ENCODE data around the gene OR2M2.

OR2M2 gene, protein sequence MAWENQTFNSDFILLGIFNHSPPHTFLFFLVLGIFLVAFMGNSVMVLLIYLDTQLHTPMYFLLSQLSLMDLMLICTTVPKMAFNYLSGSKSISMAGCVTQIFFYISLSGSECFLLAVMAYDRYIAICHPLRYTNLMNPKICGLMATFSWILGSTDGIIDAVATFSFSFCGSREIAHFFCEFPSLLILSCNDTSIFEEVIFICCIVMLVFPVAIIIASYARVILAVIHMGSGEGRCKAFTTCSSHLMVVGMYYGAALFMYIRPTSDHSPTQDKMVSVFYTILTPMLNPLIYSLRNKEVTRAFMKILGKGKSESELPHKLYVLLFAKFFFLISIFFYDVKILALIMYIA

DNA sequence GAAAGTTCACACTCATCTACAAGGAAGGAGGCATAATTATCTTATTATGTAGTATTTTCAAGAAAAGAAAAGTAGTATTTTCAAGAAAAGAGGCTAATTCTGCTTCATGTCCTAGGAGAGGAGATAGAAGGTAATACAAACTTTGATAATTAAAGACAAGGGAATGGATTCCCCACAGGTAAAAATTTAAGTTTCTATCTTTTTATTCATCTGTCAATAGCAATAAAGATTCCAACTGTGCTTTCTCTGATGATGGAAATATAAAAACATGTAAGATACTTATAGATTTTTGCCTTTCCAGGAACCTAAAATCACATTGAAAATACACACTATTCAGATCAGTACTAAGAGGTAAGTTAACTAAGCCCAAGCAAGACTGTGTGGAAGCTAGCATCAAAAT is at the start of gene OR2M2:
TSS of gene OR2M2 (plus strand) at position 301 of the 400 bp plus-strand sequence. CDS start 5,165 bp downstream, outside the sequence.
- no peaks in the 10 kb centered on the region for H3K9me3 ChIP-seq (ENCODE audit: control insufficient read depth, insufficient read depth, low read length)
- no peaks in the 10 kb centered on the region for H3K36me3 ChIP-seq (ENCODE audit: insufficient read depth, low read length)
- no peak within 1 kb of the TSS for H3K9ac ChIP-seq (ENCODE audit: low read depth, low read length)
- H3K4me1 ChIP-seq (ENCODE audit: insufficient read depth, low read length) = no peaks in the 10 kb centered on the region

DNA sequence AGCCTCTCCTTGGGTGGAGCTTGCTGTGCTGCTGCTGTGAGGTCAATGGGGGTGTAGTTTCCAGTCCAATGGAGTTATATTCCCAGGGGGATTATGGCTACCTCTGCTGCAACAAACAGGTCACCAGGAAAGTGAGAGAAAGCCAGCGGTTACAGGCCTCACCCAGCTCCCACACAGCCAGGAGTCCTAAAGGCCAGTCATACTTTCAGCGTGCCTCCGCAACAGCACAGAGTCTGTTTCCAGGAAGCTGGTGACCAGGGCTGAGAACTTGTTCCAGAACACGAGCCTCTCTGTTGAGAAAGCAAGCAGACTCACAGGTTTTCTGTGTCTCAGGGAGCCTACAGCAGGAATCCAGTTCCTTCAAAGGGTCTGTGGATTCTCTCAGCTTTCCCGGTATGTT is 47.0 kb upstream of the OR2M2 start:
- Histone ChIP-seq H3K9ac (ENCODE audit: low read depth, low read length) (no peak overlapping the region), H3K36me3 (ENCODE audit: insufficient read depth, low read length) (no peaks in the 10 kb centered on the region), H3K4me1 (ENCODE audit: insufficient read depth, low read length) (no peaks in the 10 kb centered on the region), H3K9me3 (ENCODE audit: control insufficient read depth, insufficient read depth, low read length) (no peaks in the 10 kb centered on the region)

DNA sequence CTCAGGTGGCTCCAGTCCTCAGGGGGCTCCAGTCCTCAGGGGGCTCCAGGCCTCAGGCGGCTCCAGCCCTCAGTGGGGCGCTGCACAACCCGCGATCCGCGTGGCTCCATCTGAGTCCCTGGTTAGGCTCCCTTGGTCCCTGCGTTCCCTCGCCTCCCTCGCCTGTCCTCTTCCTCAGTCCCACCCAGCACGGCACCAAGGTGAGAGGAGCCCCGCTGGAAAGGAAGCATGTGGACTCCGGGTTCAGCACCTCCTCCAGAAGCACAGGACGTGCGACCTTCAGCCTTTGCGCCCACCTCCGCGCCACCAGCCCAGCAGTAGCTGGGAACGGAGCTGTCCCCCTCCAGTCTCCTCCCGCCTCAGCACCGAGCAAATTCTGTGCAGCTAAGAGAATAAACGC is 37.8 kb upstream of the OR2M2 start:
- Histone ChIP-seq H3K4me1 (ENCODE audit: insufficient read depth, low read length) (no peaks in the 10 kb centered on the region), H3K9me3 (ENCODE audit: control insufficient read depth, insufficient read depth, low read length) (no peaks in the 10 kb centered on the region), H3K36me3 (ENCODE audit: insufficient read depth, low read length) (no peaks in the 10 kb centered on the region), H3K9ac (ENCODE audit: low read depth, low read length) (no peak overlapping the region)

DNA sequence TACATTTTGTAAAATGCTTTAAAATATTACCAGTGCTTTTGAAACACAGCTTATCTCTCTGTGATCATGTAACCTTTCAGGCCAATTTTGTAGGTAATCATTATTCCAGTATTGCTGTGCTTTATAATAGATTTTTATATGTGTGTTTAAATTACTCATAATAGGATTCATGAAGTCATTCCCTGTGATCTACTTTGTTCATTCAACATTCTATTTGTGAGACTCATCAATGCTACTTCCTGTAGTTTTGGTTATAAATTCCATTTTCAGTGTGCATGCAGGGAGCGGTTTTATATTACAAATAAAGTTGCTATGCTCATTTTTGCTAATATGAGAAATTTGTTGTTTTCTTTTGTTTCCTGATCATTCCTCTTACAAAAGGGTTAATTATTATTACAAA is 33.8 kb upstream of the OR2M2 start:
- no peaks in the 10 kb centered on the region for H3K4me1 ChIP-seq (ENCODE audit: insufficient read depth, low read length)
- no peaks in the 10 kb centered on the region for H3K9me3 ChIP-seq (ENCODE audit: control insufficient read depth, insufficient read depth, low read length)
- H3K36me3 ChIP-seq (ENCODE audit: insufficient read depth, low read length) = no peaks in the 10 kb centered on the region
- no peak overlapping the region for H3K9ac ChIP-seq (ENCODE audit: low read depth, low read length)

DNA sequence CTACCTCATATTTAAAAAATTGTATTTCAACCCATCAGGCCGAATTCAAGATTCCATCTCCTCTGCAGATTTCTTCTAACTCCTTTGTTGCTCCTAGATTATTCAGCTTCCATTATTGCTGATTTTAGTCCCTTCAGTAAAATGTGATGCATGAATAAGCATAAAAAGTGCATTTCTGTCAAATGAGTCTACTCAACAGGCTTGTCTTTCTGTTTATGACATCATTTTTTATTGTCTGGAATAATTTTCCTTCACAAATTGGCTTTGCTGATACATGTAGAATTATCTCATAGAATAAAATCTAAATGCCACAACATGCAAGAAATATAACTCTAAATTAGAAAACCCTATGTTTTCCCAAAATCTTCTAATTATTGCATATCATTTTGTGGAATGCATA is 31.3 kb upstream of the OR2M2 start:
- Histone ChIP-seq H3K4me1 (ENCODE audit: insufficient read depth, low read length) (no peaks in the 10 kb centered on the region), H3K36me3 (ENCODE audit: insufficient read depth, low read length) (no peaks in the 10 kb centered on the region), H3K9ac (ENCODE audit: low read depth, low read length) (no peak overlapping the region), H3K9me3 (ENCODE audit: control insufficient read depth, insufficient read depth, low read length) (no peaks in the 10 kb centered on the region)

DNA sequence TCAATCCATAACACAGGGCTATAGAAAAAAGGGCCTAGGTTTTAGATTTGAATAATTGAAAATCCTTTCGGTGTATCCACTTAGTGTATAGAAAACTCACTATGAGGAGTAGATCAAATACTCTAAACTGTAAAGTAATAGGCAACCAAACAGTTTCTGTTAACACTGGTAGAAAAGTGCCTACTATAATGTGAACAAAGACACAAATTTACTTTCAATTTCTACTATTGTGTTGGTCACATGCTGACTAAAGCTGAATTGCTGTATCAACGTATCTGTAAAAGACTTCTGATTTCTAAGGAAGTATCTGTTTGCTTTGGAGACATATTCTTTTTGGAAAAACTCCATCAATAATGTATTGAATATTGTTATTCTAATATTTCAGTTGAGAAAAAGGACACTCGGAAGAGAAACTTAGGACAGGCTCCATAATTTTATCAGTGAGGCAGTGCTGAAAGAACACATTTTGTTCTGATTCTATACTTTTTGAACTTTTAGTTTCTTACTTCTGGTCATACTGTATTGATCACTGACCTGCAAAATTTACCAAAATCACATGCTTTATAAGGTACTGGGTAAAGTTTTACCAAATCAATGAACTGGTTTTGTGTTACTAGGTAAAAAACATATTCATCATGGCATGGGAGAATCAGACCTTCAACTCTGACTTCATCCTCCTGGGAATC is 30.0 kb upstream of the OR2M2 start, which contains the start of gene OR2M5:
TSS of gene OR2M5 (plus strand) at position 636 of the 686 bp plus-strand sequence. CDS start at position 636, 0 bp downstream.
- H3K4me1 ChIP-seq (ENCODE audit: insufficient read depth, low read length) = no peaks in the 10 kb centered on the region
- no peaks in the 10 kb centered on the region for H3K9me3 ChIP-seq (ENCODE audit: control insufficient read depth, insufficient read depth, low read length)
- no peak within 1 kb of the TSS for H3K9ac ChIP-seq (ENCODE audit: low read depth, low read length)
- no peaks in the 10 kb centered on the region for H3K36me3 ChIP-seq (ENCODE audit: insufficient read depth, low read length)

DNA sequence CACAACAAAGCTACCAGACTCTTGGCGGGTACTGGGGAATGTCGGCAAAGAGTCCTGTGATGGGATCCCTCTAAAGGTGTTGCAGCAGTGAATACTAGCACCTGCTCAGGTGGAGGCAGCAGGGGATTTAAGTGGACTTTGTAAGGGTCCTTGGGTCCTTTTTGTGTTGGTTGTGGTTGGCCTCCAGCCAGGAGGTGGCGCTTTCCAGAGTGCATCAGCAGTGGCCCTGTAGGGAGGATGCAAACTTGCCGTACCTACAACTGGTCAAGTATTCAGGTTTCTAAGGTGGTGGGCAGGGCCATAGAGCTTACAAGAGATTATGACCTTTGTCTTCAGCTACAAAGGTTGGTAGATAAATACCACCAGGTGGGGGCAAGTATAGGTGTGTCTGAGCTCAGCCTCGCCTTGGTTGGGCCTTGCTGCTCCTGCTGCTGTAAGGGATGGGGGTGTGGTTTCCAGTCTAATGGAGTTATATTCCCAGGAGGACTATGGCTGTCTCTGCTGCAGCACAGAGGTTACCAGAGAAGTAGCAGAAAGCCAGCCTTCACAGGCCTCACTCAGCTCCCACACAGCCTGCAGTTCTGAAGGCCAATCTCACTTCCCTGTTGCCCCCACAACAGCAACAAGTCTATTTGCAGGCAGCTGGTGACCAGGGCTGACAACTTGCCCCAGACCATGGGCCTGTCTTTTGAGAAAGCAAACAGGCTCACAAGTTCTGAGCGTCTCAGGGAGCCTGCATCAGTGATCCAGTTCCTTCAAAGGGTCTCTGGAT is 22.4 kb upstream of the OR2M2 start:
- H3K36me3 ChIP-seq (ENCODE audit: insufficient read depth, low read length) = no peaks in the 10 kb centered on the region
- no peaks in the 10 kb centered on the region for H3K9me3 ChIP-seq (ENCODE audit: control insufficient read depth, insufficient read depth, low read length)
- H3K9ac ChIP-seq (ENCODE audit: low read depth, low read length) = no peak overlapping the region
- H3K4me1 ChIP-seq (ENCODE audit: insufficient read depth, low read length) = no peaks in the 10 kb centered on the region

DNA sequence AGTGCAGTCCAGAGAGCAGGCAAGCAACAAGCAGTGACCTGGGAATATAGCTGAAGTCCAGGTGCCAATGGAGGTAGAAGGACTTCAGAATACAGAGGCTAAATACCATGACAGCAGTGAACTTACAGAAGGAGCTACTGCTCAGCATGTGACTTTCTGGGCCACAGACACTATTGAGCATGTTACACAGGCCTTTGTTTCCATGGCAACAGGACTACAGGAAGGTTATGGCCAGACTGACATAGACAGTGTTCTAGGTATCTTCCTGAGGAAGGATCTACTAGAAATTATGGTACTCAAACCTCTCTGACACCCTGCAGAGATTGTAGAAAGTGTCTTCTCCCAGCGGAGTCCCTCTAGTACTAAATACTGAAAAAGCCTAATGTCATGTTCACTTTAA is 18.7 kb upstream of the OR2M2 start:
- H3K4me1 ChIP-seq (ENCODE audit: insufficient read depth, low read length) = no peaks in the 10 kb centered on the region

DNA sequence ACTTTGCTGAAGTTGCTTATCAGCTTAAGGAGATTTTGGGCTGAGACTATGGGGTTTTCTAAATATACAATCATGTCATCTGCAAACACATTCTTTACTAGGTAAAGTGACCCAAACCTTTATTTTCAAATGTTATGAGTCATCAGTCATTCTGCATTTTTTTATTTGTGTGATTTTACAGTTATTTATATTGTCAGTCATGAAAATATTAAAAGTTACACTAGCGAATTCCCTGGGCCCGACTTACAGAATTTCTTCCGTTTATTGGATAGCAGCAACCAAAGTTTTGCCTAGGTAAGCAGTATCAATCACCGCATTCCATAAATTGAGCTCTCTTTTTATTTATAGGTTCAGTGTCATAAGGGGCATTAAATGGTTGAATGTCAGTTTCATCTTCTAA is 15.9 kb upstream of the OR2M2 start:
- Histone ChIP-seq H3K4me1 (ENCODE audit: insufficient read depth, low read length) (no peaks in the 10 kb centered on the region), H3K9ac (ENCODE audit: low read depth, low read length) (no peak overlapping the region), H3K36me3 (ENCODE audit: insufficient read depth, low read length) (no peaks in the 10 kb centered on the region), H3K9me3 (ENCODE audit: control insufficient read depth, insufficient read depth, low read length) (no peaks in the 10 kb centered on the region)

More for the DNA sequence above, 18.7 kb upstream of the OR2M2 start:
- H3K9ac ChIP-seq (ENCODE audit: low read depth, low read length) = no peak overlapping the region
- no peaks in the 10 kb centered on the region for H3K36me3 ChIP-seq (ENCODE audit: insufficient read depth, low read length)
- no peaks in the 10 kb centered on the region for H3K9me3 ChIP-seq (ENCODE audit: control insufficient read depth, insufficient read depth, low read length)

DNA sequence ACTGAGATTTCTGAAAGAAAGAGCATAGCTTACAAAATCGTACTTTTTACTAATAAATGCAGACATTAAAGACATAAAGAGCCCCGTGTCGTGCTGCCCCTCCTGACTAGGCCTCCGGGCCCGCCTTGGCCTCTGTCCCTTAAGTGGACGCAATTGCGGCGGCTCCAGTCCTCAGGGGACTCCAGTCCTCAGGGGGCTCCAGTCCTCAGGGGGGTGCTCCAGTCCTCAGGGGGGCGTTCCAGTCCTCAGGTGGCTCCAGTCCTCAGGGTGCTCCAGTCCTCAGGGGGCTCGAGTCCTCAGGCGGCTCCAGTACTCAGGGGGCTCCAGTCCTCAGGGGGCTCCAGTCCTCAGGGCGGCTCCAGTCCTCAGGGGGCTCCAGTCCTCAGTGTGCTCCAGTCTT is 10.6 kb upstream of the OR2M2 start:
- Histone ChIP-seq H3K9me3 (ENCODE audit: control insufficient read depth, insufficient read depth, low read length) (no peaks in the 10 kb centered on the region), H3K36me3 (ENCODE audit: insufficient read depth, low read length) (no peaks in the 10 kb centered on the region), H3K9ac (ENCODE audit: low read depth, low read length) (no peak overlapping the region), H3K4me1 (ENCODE audit: insufficient read depth, low read length) (no peaks in the 10 kb centered on the region)

DNA sequence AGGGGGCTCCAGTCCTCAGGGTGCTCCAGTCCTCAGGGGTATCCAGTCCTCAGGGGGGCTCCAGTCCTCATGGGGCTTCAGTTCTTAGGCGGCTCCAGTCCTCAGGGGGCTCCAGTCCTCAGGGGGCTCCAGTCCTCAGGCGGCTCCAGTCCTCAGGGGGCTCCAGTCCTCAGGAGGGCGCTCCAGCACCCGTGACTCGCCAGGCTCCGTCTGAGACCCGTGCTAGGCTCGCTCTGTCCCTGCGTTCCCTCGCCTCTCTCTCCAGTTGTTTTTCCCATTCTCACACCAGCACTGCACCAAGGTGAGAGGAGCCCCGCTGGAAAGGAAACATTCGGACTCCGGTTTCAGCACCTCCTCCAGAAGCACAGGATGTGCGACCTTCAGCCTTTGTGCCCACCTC is 9.4 kb upstream of the OR2M2 start:
- Histone ChIP-seq H3K9ac (ENCODE audit: low read depth, low read length) (no peak overlapping the region), H3K9me3 (ENCODE audit: control insufficient read depth, insufficient read depth, low read length) (no peaks in the 10 kb centered on the region), H3K36me3 (ENCODE audit: insufficient read depth, low read length) (no peaks in the 10 kb centered on the region), H3K4me1 (ENCODE audit: insufficient read depth, low read length) (no peaks in the 10 kb centered on the region)

DNA sequence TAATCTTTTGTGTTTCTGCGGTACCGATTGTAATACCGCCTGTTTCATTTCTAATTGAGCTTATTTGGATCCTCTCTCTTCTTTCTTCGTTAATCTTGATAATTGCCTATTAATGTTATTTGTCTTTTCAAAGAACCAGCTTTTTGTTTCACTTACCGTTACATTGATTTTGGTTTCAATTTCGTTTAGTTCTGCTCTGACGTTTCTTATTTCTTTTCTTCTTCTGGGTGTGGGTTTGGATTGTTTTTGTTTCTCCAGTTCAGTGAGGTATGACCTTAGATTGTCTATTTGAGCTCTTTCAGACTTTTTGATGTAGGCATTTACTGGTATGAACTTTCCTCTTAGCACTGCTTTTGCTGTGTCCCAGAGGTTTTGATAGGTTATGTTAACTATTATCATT is 9.4 kb downstream of the OR2M2 start:
- Histone ChIP-seq H3K9me3 (ENCODE audit: control insufficient read depth, insufficient read depth, low read length) (no peaks in the 10 kb centered on the region), H3K9ac (ENCODE audit: low read depth, low read length) (no peak overlapping the region), H3K36me3 (ENCODE audit: insufficient read depth, low read length) (no peaks in the 10 kb centered on the region), H3K4me1 (ENCODE audit: insufficient read depth, low read length) (no peaks in the 10 kb centered on the region; the same call in 1 of the 2 replicates)

DNA sequence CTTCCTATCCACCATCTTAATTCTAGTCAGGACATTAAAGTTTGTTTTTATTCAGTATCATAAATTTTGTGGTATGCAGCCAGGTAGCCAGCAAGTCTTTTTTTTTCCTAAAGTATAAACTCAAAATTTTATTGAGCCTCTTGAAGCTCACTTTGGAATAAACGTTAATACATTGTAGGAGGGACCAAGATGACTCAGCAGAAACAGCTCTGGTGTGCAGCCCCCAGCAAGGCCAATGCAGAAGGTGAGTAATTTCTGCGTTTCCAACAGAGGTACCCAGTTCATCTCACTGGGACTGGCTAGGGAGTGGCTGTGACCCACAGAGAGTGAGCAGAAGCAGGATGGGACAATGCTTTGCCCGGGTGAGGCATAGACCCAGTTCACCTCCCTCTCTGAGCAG is 12.7 kb downstream of the OR2M2 start:
- H3K9me3 ChIP-seq (ENCODE audit: control insufficient read depth, insufficient read depth, low read length) = no peaks in the 10 kb centered on the region
- H3K4me1 ChIP-seq (ENCODE audit: insufficient read depth, low read length) = no peaks in the 10 kb centered on the region; the same call in 1 of the 2 replicates
- no peaks in the 10 kb centered on the region for H3K36me3 ChIP-seq (ENCODE audit: insufficient read depth, low read length)
- no peak overlapping the region for H3K9ac ChIP-seq (ENCODE audit: low read depth, low read length)

DNA sequence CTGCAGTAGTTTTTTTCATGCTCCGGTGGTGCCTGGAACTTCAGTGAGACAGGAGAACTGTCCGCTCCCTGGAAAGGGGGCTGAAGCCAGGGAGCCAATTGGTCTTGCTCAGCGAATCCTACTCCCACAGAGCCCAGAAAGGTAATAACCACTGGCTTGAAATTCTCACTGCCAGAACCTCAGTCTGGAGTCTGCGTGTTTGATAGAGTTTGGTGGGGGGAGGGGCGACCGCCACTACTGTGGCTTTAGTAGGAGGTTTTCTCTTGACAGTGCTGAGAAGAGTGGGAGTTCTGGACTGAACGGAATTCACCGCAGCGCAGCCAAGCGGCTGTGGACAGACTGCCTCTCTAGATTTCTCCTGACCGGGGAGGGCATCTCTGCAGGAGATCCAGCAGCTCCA is 14.4 kb downstream of the OR2M2 start:
- peak overlapping the region; percentile 33; the same call in 1 of the 2 replicates for H3K9ac ChIP-seq (ENCODE audit: low read depth, low read length)
- no peaks in the 10 kb centered on the region; the same call in 1 of the 2 replicates for H3K4me1 ChIP-seq (ENCODE audit: insufficient read depth, low read length)
- H3K36me3 ChIP-seq (ENCODE audit: insufficient read depth, low read length) = no peaks in the 10 kb centered on the region
- H3K9me3 ChIP-seq (ENCODE audit: control insufficient read depth, insufficient read depth, low read length) = no peaks in the 10 kb centered on the region

Data from ES-I3 (cell line).